HG02938 (cell line): Measurements from ENCODE around the gene CRYGB.
"Not testable (repeated sequence)": the region's sequence is repeated elsewhere in the genome, so short reads cannot be mapped to it uniquely, and the experiment has no call there.

Experiments used
- ATAC-seq: cut with Tn5 transposase; IDR thresholded peaks from one replicate; pipeline ENCODE4 v1.9.1; 2021; ENCODE audit warnings: mild to moderate bottlenecking, moderate library complexity; ENCODE audit not compliant: unreplicated experiment

The CRYGB gene

DNA sequence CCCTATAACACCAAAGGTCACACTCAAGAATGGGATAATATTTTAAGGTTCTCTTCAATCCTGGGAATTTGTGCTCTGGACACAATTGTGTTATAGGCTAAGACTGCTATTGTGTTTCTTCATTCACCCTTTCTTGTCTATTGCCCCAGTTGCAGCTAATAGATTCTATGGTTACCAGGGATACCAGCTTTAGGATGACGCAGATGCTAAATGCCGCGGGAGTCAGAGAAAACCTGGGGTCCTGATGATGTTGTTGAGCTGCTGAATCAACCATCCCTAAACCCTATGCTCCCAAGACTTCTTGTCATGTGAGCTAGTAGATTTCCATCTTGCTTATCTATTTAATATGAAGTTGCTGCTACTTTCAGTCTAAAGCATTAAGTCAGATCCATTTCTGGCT lies 27.0 kb downstream of the CRYGB start:
- no peak for ATAC-seq

DNA sequence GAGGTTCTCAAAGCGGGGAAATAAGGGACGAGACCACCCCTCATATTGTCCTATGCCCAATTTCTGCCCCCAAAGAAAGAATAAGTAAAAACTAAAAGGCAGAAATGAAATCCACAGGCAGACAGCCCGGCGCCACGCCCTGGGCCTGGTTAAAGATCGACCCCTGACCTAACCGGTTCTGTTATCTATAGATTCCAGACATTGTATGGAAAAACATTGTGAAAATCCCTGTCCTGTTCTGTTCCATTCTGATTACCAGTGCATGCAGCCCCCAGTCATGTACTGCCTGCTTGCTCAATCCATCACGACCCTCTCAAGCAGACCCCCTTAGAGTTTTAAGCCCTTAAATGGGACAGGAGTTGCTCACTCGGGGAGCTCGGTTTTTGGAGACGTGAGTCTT lies 28.6 kb downstream of the CRYGB start:
- ATAC-seq = not testable (repeated sequence)

DNA sequence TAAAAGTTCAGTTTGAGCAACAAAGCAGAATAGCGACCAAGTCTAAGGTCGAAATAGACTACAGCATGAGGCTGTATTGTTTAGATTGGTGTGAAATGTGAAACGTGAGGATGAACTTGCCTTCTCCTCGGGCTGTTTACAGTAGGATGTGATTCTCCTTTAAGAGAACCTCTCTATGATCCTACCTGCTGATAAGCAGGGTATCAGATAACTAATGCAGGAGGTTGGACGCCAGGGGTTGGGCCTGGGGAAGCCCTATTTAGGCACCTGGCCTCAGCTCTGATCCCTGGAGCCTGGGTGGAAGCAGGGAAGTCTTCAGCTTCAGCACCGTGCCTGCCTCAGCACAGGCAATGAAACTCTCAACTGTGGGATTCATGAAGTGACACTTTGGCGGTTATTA lies 33.0 kb downstream of the CRYGB start:
- no peak for ATAC-seq

DNA sequence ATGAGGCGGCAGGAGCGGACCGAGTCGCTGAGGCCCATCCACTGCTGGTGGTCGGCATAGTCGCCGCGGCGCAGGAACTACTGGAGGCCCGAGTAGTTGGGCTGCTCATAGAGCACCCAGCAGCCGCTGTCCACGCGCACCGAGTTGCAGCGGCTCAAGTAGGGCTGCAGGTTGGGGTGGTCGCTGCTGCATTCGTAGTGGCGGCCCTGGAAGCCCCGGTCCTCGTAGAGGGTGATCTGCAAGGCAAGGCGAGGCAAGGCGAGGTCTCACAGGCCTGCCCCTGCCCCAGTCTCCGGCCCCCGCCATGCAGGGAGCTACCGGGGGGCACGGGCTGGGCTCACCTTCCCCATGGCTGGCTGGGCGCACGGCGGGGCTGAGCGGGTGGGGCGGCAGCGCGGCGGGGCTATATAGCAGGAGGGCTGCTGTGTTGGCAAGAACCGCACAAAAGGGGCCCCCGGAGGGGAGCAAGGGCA lies 33.6 kb downstream of the CRYGB start:
- ATAC-seq = not testable (repeated sequence)

DNA sequence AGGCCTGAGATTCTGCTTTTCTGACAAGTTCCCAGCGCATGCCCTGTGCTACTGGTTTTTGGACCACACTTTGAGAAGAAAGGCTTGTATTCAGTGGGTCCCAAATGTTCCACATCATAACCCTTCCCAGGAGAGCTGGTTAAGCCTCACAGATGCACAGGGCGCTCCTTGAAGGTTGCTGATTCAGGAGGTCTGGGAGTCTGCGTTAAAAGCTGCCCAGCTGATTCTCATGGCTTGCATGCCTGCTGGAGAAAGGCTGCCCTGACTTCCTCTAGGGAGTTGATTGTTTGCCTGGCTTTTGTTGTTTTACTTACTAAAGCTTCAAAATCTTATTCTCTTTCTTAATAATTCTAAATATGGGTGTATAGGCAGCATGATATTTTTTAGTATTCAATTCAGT lies 42.3 kb downstream of the CRYGB start:
- no peak for ATAC-seq

DNA sequence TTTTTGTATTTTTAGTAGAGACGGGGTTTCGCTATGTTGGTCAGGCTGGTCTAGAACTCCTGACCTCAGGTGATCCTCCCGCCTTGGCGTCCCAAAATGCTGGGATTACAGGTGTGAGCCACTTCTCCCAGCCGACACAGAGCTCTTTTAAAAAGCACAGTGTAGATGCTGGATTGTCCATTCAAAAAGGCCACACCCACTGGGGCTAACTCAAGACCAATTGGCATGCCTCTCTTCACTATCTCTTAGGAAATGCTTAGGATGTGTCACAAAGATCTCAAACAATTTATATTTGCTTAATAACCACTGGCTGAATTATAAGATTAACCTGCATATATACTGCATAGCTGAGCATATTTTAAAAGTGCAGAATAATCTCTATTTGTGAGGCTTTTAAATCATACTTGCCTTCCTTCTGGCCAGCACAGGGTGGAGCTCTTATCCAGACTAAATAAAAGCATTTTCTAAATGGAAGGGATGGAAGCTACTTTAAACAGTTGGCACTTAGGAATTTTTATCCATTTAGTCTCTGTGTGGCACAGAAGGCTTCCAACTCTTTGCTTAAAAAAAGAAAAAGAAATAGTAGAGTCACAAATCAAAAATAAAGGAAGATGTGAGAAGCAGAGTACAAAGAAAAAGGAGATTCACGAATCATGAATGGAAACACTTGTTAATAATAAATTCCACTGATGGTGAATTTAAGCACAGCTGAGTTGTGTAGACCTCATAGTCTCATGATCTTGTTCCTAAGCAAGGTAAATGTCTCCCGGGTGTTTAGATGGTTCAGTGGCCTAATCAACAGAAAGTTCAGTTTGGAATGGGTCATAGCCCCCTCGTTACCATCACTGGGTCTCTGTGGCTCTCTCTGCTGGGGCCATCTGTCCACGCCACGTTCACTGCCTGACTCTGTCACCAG lies 44.0 kb downstream of the CRYGB start:
- no peak for ATAC-seq

DNA sequence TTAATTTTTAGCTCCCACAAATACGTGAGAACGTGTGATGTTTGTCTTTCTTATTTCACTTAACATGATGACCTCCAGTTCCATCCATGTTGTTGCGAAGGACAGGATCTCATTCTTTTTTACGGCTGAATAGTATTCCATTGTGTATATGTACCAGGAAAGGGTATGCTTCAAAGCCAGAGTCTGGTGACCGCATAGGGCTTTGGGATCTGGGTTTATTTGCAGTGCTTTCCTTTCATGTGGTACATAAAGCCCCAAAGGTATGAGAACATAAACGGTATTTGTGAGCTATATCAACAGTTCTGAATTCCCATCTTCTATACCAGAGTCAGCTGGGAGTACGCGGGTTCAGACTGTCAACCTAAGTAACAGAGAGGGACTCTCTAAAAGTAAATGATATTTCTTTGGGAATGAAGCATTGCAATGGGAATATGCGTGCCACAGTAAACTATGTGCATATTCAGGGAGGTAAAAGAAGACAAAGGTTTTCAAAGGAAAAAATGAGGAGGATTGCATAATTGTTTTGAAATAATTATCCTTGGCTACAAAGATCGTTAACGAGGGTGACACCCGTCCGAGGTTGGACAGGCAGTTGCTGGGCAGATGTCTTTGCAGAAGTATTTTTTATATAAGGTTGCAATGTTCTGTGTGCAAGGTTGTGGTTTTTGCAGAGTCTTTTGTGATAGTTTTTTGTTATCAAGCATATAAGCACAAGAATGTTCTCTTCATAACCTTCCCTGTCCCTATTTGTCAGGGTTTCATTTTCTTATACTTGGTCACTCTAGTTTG lies 46.1 kb downstream of the CRYGB start:
- ATAC-seq = no peak

DNA sequence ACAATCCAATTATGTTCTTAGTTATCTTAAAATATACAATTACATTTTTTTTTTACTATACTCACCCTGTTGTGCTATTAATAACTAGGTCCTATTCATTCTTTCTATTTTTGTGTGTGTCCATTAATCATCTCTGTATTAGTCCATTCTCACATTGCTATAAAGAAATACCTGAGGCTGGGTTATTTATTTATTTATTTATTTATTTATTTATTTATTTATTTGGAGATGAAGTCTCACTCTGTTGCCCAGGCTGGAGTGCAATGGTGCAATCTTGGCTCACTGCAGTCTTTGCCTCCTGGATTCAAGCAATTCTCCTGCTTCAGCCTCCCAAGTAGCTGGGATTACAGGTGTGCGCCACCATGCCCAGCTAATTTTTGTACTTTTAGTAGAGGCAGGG lies 47.3 kb downstream of the CRYGB start:
- not testable (repeated sequence) for ATAC-seq

DNA sequence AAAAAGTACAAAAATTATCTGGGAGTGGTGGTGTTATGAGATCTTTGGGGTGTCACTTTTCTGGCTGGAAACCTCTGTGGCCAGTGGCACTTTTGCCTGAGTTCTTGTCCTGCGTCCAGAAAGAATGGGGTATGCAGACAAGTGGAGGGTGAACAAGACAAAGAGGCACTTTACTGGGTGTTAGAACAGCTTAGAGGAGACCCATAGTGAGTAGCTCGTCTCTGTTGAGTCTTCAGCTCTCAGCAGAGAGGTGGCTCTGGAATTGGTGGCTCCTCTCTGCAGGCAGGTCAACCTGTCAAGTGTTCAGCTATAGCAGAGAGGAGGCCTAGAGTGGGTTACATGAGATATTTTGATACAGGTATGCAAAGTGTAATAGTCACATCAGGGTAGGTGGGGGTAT lies 47.7 kb downstream of the CRYGB start:
- ATAC-seq = no peak

DNA sequence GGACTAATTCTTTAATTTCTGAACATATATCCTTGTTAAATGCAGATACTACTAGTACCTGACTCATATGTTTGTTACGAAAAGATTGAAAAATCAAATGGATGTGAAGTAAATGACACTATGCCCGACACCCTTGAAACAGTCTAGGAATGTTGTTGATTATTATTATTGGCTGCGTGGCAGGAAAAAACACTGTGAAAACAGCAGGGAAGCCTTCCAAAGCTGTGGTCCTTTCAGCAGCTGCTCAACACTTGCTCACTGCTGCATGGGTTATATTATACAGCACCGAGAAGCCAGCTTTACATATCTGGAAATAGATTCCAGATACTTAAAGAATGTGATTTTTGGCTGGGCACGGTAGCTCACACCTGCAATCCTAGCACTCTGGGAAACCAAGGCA lies 48.2 kb downstream of the CRYGB start:
- ATAC-seq = no peak

DNA sequence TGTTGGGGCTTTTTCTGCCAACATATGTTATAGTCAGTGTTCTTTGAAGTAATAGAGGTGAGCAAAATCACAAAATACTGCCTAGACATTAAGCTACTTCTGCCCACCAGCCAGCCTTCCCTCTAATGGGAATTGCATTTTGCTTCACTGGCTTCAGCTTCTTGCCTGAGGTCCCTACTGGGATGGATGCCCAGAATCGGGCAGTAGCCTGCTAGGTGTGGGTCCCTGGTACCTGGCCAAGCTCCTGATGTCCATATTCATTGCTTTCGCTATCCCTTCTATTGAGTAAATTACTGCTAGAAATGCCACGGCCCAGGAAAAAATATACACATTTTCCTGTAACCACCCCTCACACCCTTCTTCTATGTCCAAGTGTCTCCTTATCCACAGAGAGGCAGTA lies 48.6 kb downstream of the CRYGB start:
- ATAC-seq = no peak

DNA sequence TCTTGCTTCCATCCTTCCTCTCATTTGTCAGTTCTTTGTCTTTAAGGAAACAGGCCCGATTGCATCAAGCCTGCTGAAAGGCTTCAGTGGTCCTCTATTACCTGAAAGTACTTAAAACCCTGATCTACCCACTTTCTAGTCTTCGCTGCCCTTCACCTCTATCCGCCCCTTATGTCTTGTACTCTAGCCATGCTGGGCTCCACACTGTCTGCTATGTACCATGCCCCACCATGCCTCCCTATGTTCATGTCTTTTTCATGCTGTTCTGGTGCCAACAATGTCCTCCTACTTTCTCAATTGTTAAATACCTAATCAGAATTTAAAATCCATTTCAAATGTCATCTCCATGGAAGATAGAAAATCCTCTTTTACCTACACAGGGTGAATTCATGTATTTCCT lies 49.9 kb downstream of the CRYGB start:
- ATAC-seq = no peak

DNA sequence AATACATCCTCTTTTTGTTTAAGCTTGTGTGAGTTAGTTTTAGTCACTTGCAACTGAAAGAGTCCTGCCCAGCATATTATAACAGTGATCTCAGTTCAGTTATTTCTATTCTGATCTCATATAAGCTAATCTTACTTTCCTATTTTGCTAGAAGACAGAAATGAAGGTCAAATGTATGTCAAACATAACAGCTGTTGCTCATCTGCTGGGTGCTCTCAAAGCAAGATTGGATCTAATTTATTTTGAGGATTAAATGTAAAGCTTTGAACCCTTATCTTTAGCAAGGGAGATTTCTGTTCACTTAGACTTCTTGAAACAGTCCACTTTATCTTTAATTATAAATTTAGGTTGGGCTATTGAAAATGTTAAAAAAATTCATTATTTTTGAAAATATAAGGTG lies 52.8 kb downstream of the CRYGB start:
- no peak for ATAC-seq
